ENCODE data around the gene SMIM28. TPM values are rescaled to one million over a fixed set of nuclear protein-coding genes. Genes with fewer than 3 reads are reported as not detected.
A peak's percentile ranks its signal among the peaks of the same experiment; 100 is the strongest.

Gene SMIM28
- total RNA-seq, 8 experiments from 2014 or later: 0.38 TPM; not detected in 7

- Histone ChIP-seq H3K4me3 (peak overlapping the region; percentile 48 to 89 (median 54)), H3K4me1 (replicated peaks in 1 of 2) (peaks cover 0 to 10% of the 10 kb centered on the region in 2 donors), H3K27ac (no peak overlapping the region)
- WGBS, 10 experiments: 0 to 60% (median 0%) methylated on average over 1 to 16 of the region's 30 CpGs; no CpG with 5 or more reads in 3 of the 10 experiments
- in situ Hi-C loops (cut with MboI; ENCODE audit: low pct_unique_long_range_greater_than_20kb in 2 of 9, low sequenced_read_pairs in 9 of 9, unreplicated experiment in 9 of 9): loop anchor here in 5 of 9 experiments (10.0 to 25.0 kb wide), 3 partner anchors 289 to 359 kb away; partner anchors contain the start of genes PERP (in 3 of the 5) and CCDC28A (in 2 of the 5)
- peak; percentile 7 to 28 (median 15) for ATAC-seq (replicated peaks in 6 of 8)
Measured at GRCh38 chr6:138403324-138403800, 25.7 kb downstream of the SMIM28 start.

GRCh38 chr6:138403801-138404665 is 26.3 kb downstream of the SMIM28 start, which contains the start of gene HEBP2:
Gene HEBP2, plus strand, starts transcription at chr6:138404223. Its CDS starts 273 bp downstream, at chr6:138404496.
- H3K27ac ChIP-seq: peak within 1 kb of the TSS in 1 of 2 donors; percentile 18
- in situ Hi-C loops (cut with MboI; ENCODE audit: low pct_unique_long_range_greater_than_20kb in 2 of 9, low sequenced_read_pairs in 9 of 9, unreplicated experiment in 9 of 9): loop anchor here in 5 of 9 experiments (10.0 to 25.0 kb wide), 3 partner anchors 289 to 358 kb away; partner anchors contain the start of genes PERP (in 3 of the 5) and CCDC28A (in 2 of the 5)
- H3K4me3 ChIP-seq: peak within 1 kb of the TSS; percentile 48 to 89 (median 54)
- peak; percentile 81 to 94 (median 91) for ATAC-seq (replicated peaks in 6 of 8)
- peaks cover 0 to 10% of the 10 kb centered on the region in 2 donors for H3K4me1 ChIP-seq (replicated peaks in 1 of 2)
- 0 to 3% (median 2%) methylated on average over 2 to 6 of the region's 92 CpGs; no CpG with 5 or more reads in 6 of the 10 experiments for WGBS, 10 experiments

GRCh38 chr6:138404666-138405337 is 27.1 kb downstream of the SMIM28 start:
- no peak for ATAC-seq (replicated peaks in 6 of 8)
- H3K4me3 ChIP-seq: peak overlapping the region; percentile 48 to 89 (median 54)
- in situ Hi-C loops (cut with MboI; ENCODE audit: low pct_unique_long_range_greater_than_20kb in 2 of 9, low sequenced_read_pairs in 9 of 9, unreplicated experiment in 9 of 9): loop anchor here in 5 of 9 experiments (10.0 to 25.0 kb wide), 3 partner anchors 290 to 357 kb away; partner anchors contain the start of genes PERP (in 3 of the 5) and CCDC28A (in 2 of the 5)
- 2 to 60% (median 27%) methylated on average over 1 to 18 of the region's 35 CpGs for WGBS, 10 experiments
- no peak overlapping the region for H3K27ac ChIP-seq
- H3K4me1 ChIP-seq (replicated peaks in 1 of 2): peaks cover 0 to 10% of the 10 kb centered on the region in 2 donors

GRCh38 chr6:138405816-138406413 is 28.2 kb downstream of the SMIM28 start:
- Histone ChIP-seq H3K4me3 (no peak overlapping the region), H3K4me1 (replicated peaks in 1 of 2) (peaks cover 0 to 10% of the 10 kb centered on the region in 2 donors), H3K27ac (no peak overlapping the region)
- 34 to 100% (median 76%) methylated on average over 1 to 5 of the region's 5 CpGs for WGBS, 10 experiments
- in situ Hi-C loops (cut with MboI; ENCODE audit: low pct_unique_long_range_greater_than_20kb in 2 of 9, low sequenced_read_pairs in 9 of 9, unreplicated experiment in 9 of 9): loop anchor here in 5 of 9 experiments (10.0 to 25.0 kb wide), 3 partner anchors 291 to 356 kb away; partner anchors contain the start of genes PERP (in 3 of the 5) and CCDC28A (in 2 of the 5)
- no peak for ATAC-seq (replicated peaks in 6 of 8)

GRCh38 chr6:138406443-138406842 is 28.7 kb downstream of the SMIM28 start:
- in situ Hi-C loops (cut with MboI; ENCODE audit: low pct_unique_long_range_greater_than_20kb in 2 of 9, low sequenced_read_pairs in 9 of 9, unreplicated experiment in 9 of 9): loop anchor here in 5 of 9 experiments (10.0 to 25.0 kb wide), 3 partner anchors 292 to 356 kb away; partner anchors contain the start of genes PERP (in 3 of the 5) and CCDC28A (in 2 of the 5)
- no peak for ATAC-seq (replicated peaks in 6 of 8)

GRCh38 chr6:138410048-138410735 is 32.5 kb downstream of the SMIM28 start:
- in situ Hi-C loops (cut with MboI; ENCODE audit: low pct_unique_long_range_greater_than_20kb in 2 of 9, low sequenced_read_pairs in 9 of 9, unreplicated experiment in 9 of 9): loop anchor here in 5 of 9 experiments (25.0 kb wide), 2 partner anchors 298 to 352 kb away; partner anchors contain the start of genes PERP (in 3 of the 5) and CCDC28A (in 2 of the 5)
- H3K27ac ChIP-seq: no peak overlapping the region
- no peak for ATAC-seq (replicated peaks in 6 of 8)
- H3K4me1 ChIP-seq (replicated peaks in 1 of 2): peaks cover 0 to 9% of the 10 kb centered on the region in 2 donors
- H3K4me3 ChIP-seq: no peak overlapping the region
- WGBS, 10 experiments: 66 to 100% (median 90%) methylated on average over 1 to 7 of the region's 8 CpGs

More at GRCh38 chr6:138406443-138406842, 28.7 kb downstream of the SMIM28 start:
- WGBS, 10 experiments: 67 to 100% (median 100%) methylated on average over 1 to 2 of the region's 2 CpGs; no CpG with 5 or more reads in 1 of the 10 experiments
- Histone ChIP-seq H3K4me3 (no peak overlapping the region), H3K4me1 (replicated peaks in 1 of 2) (peaks cover 0 to 10% of the 10 kb centered on the region in 2 donors), H3K27ac (no peak overlapping the region)

GRCh38 chr6:138410972-138411880 is 33.5 kb downstream of the SMIM28 start:
- peak in 4 of 8 experiments; percentile 33 to 83 (median 55) for ATAC-seq (replicated peaks in 6 of 8)
- in situ Hi-C loops (cut with MboI; ENCODE audit: low pct_unique_long_range_greater_than_20kb in 2 of 9, low sequenced_read_pairs in 9 of 9, unreplicated experiment in 9 of 9): loop anchor here in 5 of 9 experiments (25.0 kb wide), 2 partner anchors 299 to 351 kb away; partner anchors contain the start of genes PERP (in 3 of the 5) and CCDC28A (in 2 of the 5)
- Histone ChIP-seq H3K27ac (no peak overlapping the region), H3K4me3 (no peak overlapping the region), H3K4me1 (replicated peaks in 1 of 2) (peaks cover 5 to 7% of the 10 kb centered on the region in 2 donors)
- 58 to 100% (median 89%) methylated on average over 1 to 6 of the region's 6 CpGs for WGBS, 10 experiments

GRCh38 chr6:138415125-138415524 is 37.4 kb downstream of the SMIM28 start:
- H3K4me1 ChIP-seq (replicated peaks in 1 of 2): peaks cover 9 to 12% of the 10 kb centered on the region in 2 donors
- 80 to 100% (median 93%) methylated on average over 1 to 5 of the region's 5 CpGs; no CpG with 5 or more reads in 3 of the 10 experiments for WGBS, 10 experiments
- no peak for ATAC-seq (replicated peaks in 6 of 8)
- in situ Hi-C loops (cut with MboI; ENCODE audit: low pct_unique_long_range_greater_than_20kb in 2 of 9, low sequenced_read_pairs in 9 of 9, unreplicated experiment in 9 of 9): loop anchor here in 5 of 9 experiments (25.0 kb wide), 2 partner anchors 303 to 347 kb away; partner anchors contain the start of genes PERP (in 3 of the 5) and CCDC28A (in 2 of the 5)
- no peak overlapping the region for H3K27ac ChIP-seq
- no peak overlapping the region for H3K4me3 ChIP-seq

GRCh38 chr6:138416206-138416605 is 38.5 kb downstream of the SMIM28 start:
- 52 to 100% (median 80%) methylated on average over 1 to 3 of the region's 4 CpGs; no CpG with 5 or more reads in 4 of the 10 experiments for WGBS, 10 experiments
- in situ Hi-C loops (cut with MboI; ENCODE audit: low pct_unique_long_range_greater_than_20kb in 2 of 9, low sequenced_read_pairs in 9 of 9, unreplicated experiment in 9 of 9): loop anchor here in 5 of 9 experiments (25.0 kb wide), 2 partner anchors 304 to 346 kb away; partner anchors contain the start of genes PERP (in 3 of the 5) and CCDC28A (in 2 of the 5)
- Histone ChIP-seq H3K4me1 (replicated peaks in 1 of 2) (peaks cover 9 to 12% of the 10 kb centered on the region in 2 donors), H3K27ac (peak overlapping the region; percentile 40 to 54), H3K4me3 (no peak overlapping the region)
- peak in 5 of 8 experiments; percentile 18 to 95 (median 75) for ATAC-seq (replicated peaks in 6 of 8)

- in situ Hi-C loops (cut with MboI; ENCODE audit: low pct_unique_long_range_greater_than_20kb in 2 of 9, low sequenced_read_pairs in 9 of 9, unreplicated experiment in 9 of 9): loop anchor here in 5 of 9 experiments (25.0 kb wide), 2 partner anchors 305 to 345 kb away; partner anchors contain the start of genes PERP (in 3 of the 5) and CCDC28A (in 2 of the 5)
- no peak overlapping the region for H3K27ac ChIP-seq
- no peak for ATAC-seq (replicated peaks in 6 of 8)
- H3K4me1 ChIP-seq (replicated peaks in 1 of 2): peaks cover 9 to 12% of the 10 kb centered on the region in 2 donors
- 89 to 100% (median 100%) methylated on average over 1 to 3 of the region's 3 CpGs; no CpG with 5 or more reads in 6 of the 10 experiments for WGBS, 10 experiments
- H3K4me3 ChIP-seq: no peak overlapping the region
Measured at GRCh38 chr6:138417493-138418117, 39.9 kb downstream of the SMIM28 start.

Data from motor neuron (in vitro differentiated cells).